Fibroblast of lung (primary cell): ENCODE measurements around the gene AKAP12. TPM values are rescaled to one million over a fixed set of nuclear protein-coding genes. Genes with fewer than 3 reads are reported as not detected.

Experiments
- DNase-seq, 2 donors: peaks; one replicate each; pipeline versions ENCODE4 v3.0.0 to v3.0.0-alpha.2; 2010; ENCODE audit warnings: low read depth in 2 of 2
- H2AFZ ChIP-seq: 2 replicates; pipeline ENCODE4 v1.5.1; 2012; ENCODE audit warnings: low read length, control low read depth, inconsistent platforms
- H3K27ac ChIP-seq: 2 replicates; pipeline ENCODE4 v1.5.1; 2011; ENCODE audit warnings: low read length, control low read depth; ENCODE audit not compliant: insufficient read depth
- H3K27me3 ChIP-seq: 2 replicates; pipeline ENCODE4 v1.5.1; 2011; ENCODE audit warnings: mild to moderate bottlenecking, low read length; ENCODE audit not compliant: control insufficient read depth, insufficient read depth
- H3K36me3 ChIP-seq: 2 replicates; pipeline ENCODE4 v1.5.1; 2011; ENCODE audit warnings: low read length; ENCODE audit not compliant: control insufficient read depth, insufficient read depth
- H3K4me1 ChIP-seq: 2 replicates; pipeline ENCODE4 v1.5.1; 2011; ENCODE audit warnings: low read length; ENCODE audit not compliant: control insufficient read depth, insufficient read depth; ENCODE audit errors: extremely low read depth
- H3K4me2 ChIP-seq: 2 replicates; pipeline ENCODE4 v1.5.1; 2011; ENCODE audit warnings: low read length, control low read depth; ENCODE audit not compliant: insufficient read depth; ENCODE audit errors: extremely low read depth
- H3K4me3 ChIP-seq, 4 experiments: fragments of 200-600 bp in 1 of 4; sonication (generic) in 1 of 4; replicated peaks in 1 of 4; 2 replicates each; pipeline ENCODE4 v1.5.1; 2011 to 2016; ENCODE audit warnings: low read length in 4 of 4, low read depth in 3 of 4, mild to moderate bottlenecking in 3 of 4, control low read depth in 2 of 4, inconsistent platforms in 1 of 4, mixed read lengths in 1 of 4; ENCODE audit not compliant: insufficient read depth in 1 of 4; ENCODE audit errors: control extremely low read depth in 1 of 4
- H3K79me2 ChIP-seq: 2 replicates; pipeline ENCODE4 v1.5.1; 2012; ENCODE audit warnings: mild to moderate bottlenecking, low read length, inconsistent platforms; ENCODE audit not compliant: control insufficient read depth, insufficient read depth
- H3K9ac ChIP-seq: 2 replicates; pipeline ENCODE4 v1.5.1; 2011; ENCODE audit warnings: mild to moderate bottlenecking, low read length, control low read depth; ENCODE audit not compliant: insufficient read depth
- H3K9me3 ChIP-seq: 2 replicates; pipeline ENCODE4 v1.5.1; 2012; ENCODE audit warnings: low read depth, low read length; ENCODE audit not compliant: control insufficient read depth, insufficient read depth
- H4K20me1 ChIP-seq: 2 replicates; pipeline ENCODE4 v1.5.1; 2011; ENCODE audit warnings: low read length; ENCODE audit not compliant: control insufficient read depth, insufficient read depth; ENCODE audit errors: extremely low read depth
- CTCF ChIP-seq, 2 donors: IDR thresholded peaks in 1 of 2; conservative IDR thresholded peaks in 1 of 2; 1 replicate in 1 of 2; 2 replicates in 1 of 2; pipeline ENCODE4 v1.5.1; 2011 to 2012; ENCODE audit warnings: low read length in 2 of 2, control low read depth in 1 of 2, inconsistent platforms in 1 of 2, low read depth in 1 of 2, mild to moderate bottlenecking in 1 of 2
- EZH2 ChIP-seq: IDR thresholded peaks from 2 replicates; pipeline ENCODE4 v1.5.1; 2012; ENCODE audit warnings: low read length, control low read depth, mild to moderate bottlenecking; ENCODE audit errors: missing control alignments
- polyA plus RNA-seq, 2 donors: library from polyadenylated mRNA; depleted of rRNA in 1 of 2; stranded (reverse) in 1 of 2; unstranded in 1 of 2; fragments of >200 nt; gene quantifications; 2 replicates each; pipeline ENCODE4 v1.2.1, GENCODE V29; 2011 to 2012; ENCODE audit warnings: missing spikeins in 1 of 2
- total RNA-seq: library from RNA; depleted of rRNA; stranded (reverse); fragments of >200 nt; gene quantifications from 2 replicates; pipeline ENCODE4 v1.2.1, GENCODE V29; 2014

AKAP12 gene
- total and polyA plus RNA-seq, 2 donors (not counting 1 experiment from before 2014, with no cell fraction given): 68.5 to 133 TPM

- Histone ChIP-seq H3K4me2 (peak overlapping the region; percentile 97), H3K79me2 (peaks cover 13% of the 10 kb centered on the region), H3K27ac (peak overlapping the region; percentile 80), H3K4me3 (peak overlapping the region; percentile 77 to 92 (median 88)), H4K20me1 (no peaks in the 10 kb centered on the region), H3K4me1 (peaks cover 14% of the 10 kb centered on the region), H3K36me3 (no peaks in the 10 kb centered on the region), H2AFZ (peak overlapping the region; percentile 75), H3K9me3 (no peaks in the 10 kb centered on the region), H3K9ac (peak overlapping the region; percentile 66), H3K27me3 (no peaks in the 10 kb centered on the region)
- no peak for TF ChIP-seq EZH2
- TF ChIP-seq CTCF (conservative IDR thresholded peaks at IDR 0.05 in 1 of 2, IDR thresholded peaks at IDR 0.05 in 1 of 2; ENCODE audit: low read depth in 1 of 2, low read length in 2 of 2): no peak
- peak; percentile 71 to 87 for DNase-seq
These were observed 85.6 kb downstream of the AKAP12 start for GRCh38 chr6:151325075-151326050.

- H3K36me3 ChIP-seq: no peaks in the 10 kb centered on the region
- H3K27me3 ChIP-seq: no peaks in the 10 kb centered on the region
- peak overlapping the region; percentile 91 for H3K4me2 ChIP-seq
- H3K9ac ChIP-seq: peak overlapping the region; percentile 66
- no peak for DNase-seq
- H2AFZ ChIP-seq: peak overlapping the region; percentile 75
- H3K79me2 ChIP-seq: peaks cover 17% of the 10 kb centered on the region
- peak overlapping the region; percentile 77 to 92 (median 88) for H3K4me3 ChIP-seq
- no peaks in the 10 kb centered on the region for H4K20me1 ChIP-seq
- H3K4me1 ChIP-seq: peaks cover 16% of the 10 kb centered on the region
- peak overlapping the region; percentile 80 for H3K27ac ChIP-seq
- no peak for TF ChIP-seq EZH2
- no peak for TF ChIP-seq CTCF (conservative IDR thresholded peaks at IDR 0.05 in 1 of 2, IDR thresholded peaks at IDR 0.05 in 1 of 2; ENCODE audit: low read depth in 1 of 2, low read length in 2 of 2)
- no peaks in the 10 kb centered on the region for H3K9me3 ChIP-seq
These were observed 86.5 kb downstream of the AKAP12 start for GRCh38 chr6:151326116-151326825.

GRCh38 chr6:151327101-151327500 lies 87.3 kb downstream of the AKAP12 start:
- H2AFZ ChIP-seq: no peak overlapping the region
- peaks cover 18% of the 10 kb centered on the region for H3K79me2 ChIP-seq
- peaks cover 16% of the 10 kb centered on the region for H3K4me1 ChIP-seq
- H3K9ac ChIP-seq: no peak overlapping the region
- no peaks in the 10 kb centered on the region for H4K20me1 ChIP-seq
- H3K4me3 ChIP-seq: peak overlapping the region in 3 of 4 experiments; percentile 77 to 88 (median 87)
- TF ChIP-seq EZH2 (no peak), CTCF (conservative IDR thresholded peaks at IDR 0.05 in 1 of 2, IDR thresholded peaks at IDR 0.05 in 1 of 2; ENCODE audit: low read depth in 1 of 2, low read length in 2 of 2) (no peak)
- no peaks in the 10 kb centered on the region for H3K27me3 ChIP-seq
- H3K9me3 ChIP-seq: no peaks in the 10 kb centered on the region
- H3K4me2 ChIP-seq: peak overlapping the region; percentile 23
- H3K36me3 ChIP-seq: no peaks in the 10 kb centered on the region
- H3K27ac ChIP-seq: no peak overlapping the region
- DNase-seq: no peak
